Neural cell (in vitro differentiated cells): ENCODE results near the gene NLRP5.

Experiments
- CTCF ChIP-seq: fragments of 450-650 bp; IDR thresholded peaks from 2 replicates; pipeline ENCODE4 v1.5.1; 2014; ENCODE audit warnings: antibody characterized with exemption, mild to moderate bottlenecking, moderate library complexity; ENCODE audit not compliant: poor library complexity, severe bottlenecking
- POLR2AphosphoS5 ChIP-seq: IDR thresholded peaks from 2 replicates; pipeline ENCODE4 v1.6.1; 2012
- REST ChIP-seq: IDR thresholded peaks from 2 replicates; pipeline ENCODE4 v1.6.1; 2012; ENCODE audit warnings: borderline replicate concordance

GRCh38 chr19:56097776-56098175, 111.2 kb downstream of the NLRP5 start:
- TF ChIP-seq CTCF (no peak), REST (no peak), POLR2AphosphoS5 (no peak)
